GM23338 (cell line): ENCODE measurements around the gene MAPK13. TPM values are rescaled to one million over a fixed set of nuclear protein-coding genes. Genes with fewer than 3 reads are reported as not detected.

ENCODE experiments used
- ATAC-seq: fragments of 200-7000 bp; cut with Tn5 transposase; 3 replicates; pipeline ENCODE4 v1.9.1; 2020
- DNase-seq: peaks from one replicate; pipeline ENCODE4 v3.0.0-alpha.2; 2015; ENCODE audit warnings: low spot score
- H2AFZ ChIP-seq: fragments of 200-600 bp; sonication (generic); 2 replicates; pipeline ENCODE4 v1.8.0; 2016; ENCODE audit warnings: antibody characterized with exemption, mild to moderate bottlenecking, moderate library complexity
- H3F3A ChIP-seq: fragments of 200-600 bp; sonication (generic); replicated peaks from 2 replicates; pipeline ENCODE4 v1.8.0; 2017; ENCODE audit warnings: antibody characterized with exemption, mixed run types, low read depth
- H3K27ac ChIP-seq: fragments of 200-600 bp; sonication (generic); 2 replicates; pipeline ENCODE4 v1.6.1; 2016; ENCODE audit warnings: low read depth
- H3K27me3 ChIP-seq: fragments of 200-600 bp; sonication (generic); 2 replicates; pipeline ENCODE4 v1.8.0; 2016; ENCODE audit warnings: mild to moderate bottlenecking, mixed run types, moderate library complexity; ENCODE audit not compliant: insufficient read depth
- H3K36me3 ChIP-seq: fragments of 200-600 bp; sonication (generic); 2 replicates; pipeline ENCODE4 v1.8.0; 2016; ENCODE audit warnings: mild to moderate bottlenecking; ENCODE audit not compliant: insufficient read depth
- H3K4me1 ChIP-seq: fragments of 200-600 bp; sonication (generic); 2 replicates; pipeline ENCODE4 v1.8.0; 2016; ENCODE audit warnings: mild to moderate bottlenecking, moderate library complexity; ENCODE audit not compliant: insufficient read depth
- H3K4me2 ChIP-seq: fragments of 200-600 bp; sonication (generic); 2 replicates; pipeline ENCODE4 v1.7.1; 2017; ENCODE audit warnings: mixed run types
- H3K4me3 ChIP-seq: fragments of 200-600 bp; sonication (generic); 2 replicates; pipeline ENCODE4 v1.6.1; 2016; ENCODE audit warnings: mixed run types
- H3K79me2 ChIP-seq: fragments of 200-600 bp; sonication (generic); replicated peaks from 2 replicates; pipeline ENCODE4 v1.8.0; 2017; ENCODE audit warnings: mild to moderate bottlenecking; ENCODE audit not compliant: insufficient read depth
- H3K9me2 ChIP-seq: fragments of 200-600 bp; sonication (generic); 2 replicates; pipeline ENCODE4 v1.8.0; 2017; ENCODE audit not compliant: insufficient read depth
- H4K20me1 ChIP-seq: fragments of 200-600 bp; sonication (generic); replicated peaks from 2 replicates; pipeline ENCODE4 v1.8.0; 2017; ENCODE audit warnings: mild to moderate bottlenecking; ENCODE audit not compliant: insufficient read depth
- H3K27ac Mint-ChIP-seq: 2 replicates; pipeline ENCODE4 v1.8.0; 2020; ENCODE audit warnings: inconsistent platforms, mild to moderate bottlenecking, moderate library complexity, mixed read lengths
- H3K27me3 Mint-ChIP-seq: 3 replicates; pipeline ENCODE4 v1.8.0; 2022; ENCODE audit warnings: low read depth, mild to moderate bottlenecking, moderate library complexity, mixed read lengths, inconsistent platforms; ENCODE audit not compliant: insufficient read depth, poor library complexity
- H3K36me3 Mint-ChIP-seq: 3 replicates; pipeline ENCODE4 v1.8.0; 2021; ENCODE audit warnings: low read depth, mild to moderate bottlenecking, inconsistent platforms, moderate library complexity, mixed read lengths
- H3K4me1 Mint-ChIP-seq: 3 replicates; pipeline ENCODE4 v1.8.0; 2020; ENCODE audit warnings: mild to moderate bottlenecking, inconsistent platforms, mixed read lengths
- H3K4me3 Mint-ChIP-seq: 3 replicates; pipeline ENCODE4 v1.8.0; 2021; ENCODE audit warnings: moderate library complexity, mild to moderate bottlenecking, inconsistent platforms, mixed read lengths
- H3K9me3 Mint-ChIP-seq: 3 replicates; pipeline ENCODE4 v1.8.0; 2020; ENCODE audit warnings: moderate library complexity, mild to moderate bottlenecking, inconsistent platforms, mixed read lengths
- CREB1 ChIP-seq: fragments of 250-450 bp; sonication (Bioruptor Pico); IDR thresholded peaks from 2 replicates; pipeline ENCODE4 v1.5.0; 2020; ENCODE audit warnings: low read depth, mild to moderate bottlenecking, moderate library complexity
- ETS1 ChIP-seq: IDR thresholded peaks from 2 replicates; pipeline ENCODE4 v1.6.1; 2016; ENCODE audit warnings: antibody characterized with exemption
- EZH2 ChIP-seq: fragments of 200-600 bp; sonication (generic); IDR thresholded peaks from one replicate; pipeline ENCODE4 v1.8.0; 2017; ENCODE audit warnings: antibody characterized with exemption, mild to moderate bottlenecking, low read depth; ENCODE audit not compliant: unreplicated experiment
- EZH2phosphoT487 ChIP-seq: fragments of 200-600 bp; sonication (generic); IDR thresholded peaks from one replicate; pipeline ENCODE4 v1.8.1; 2018; ENCODE audit warnings: antibody characterized with exemption; ENCODE audit not compliant: unreplicated experiment
- JUNB ChIP-seq: IDR thresholded peaks from one replicate; pipeline ENCODE4 v1.6.1; 2016; ENCODE audit warnings: antibody characterized with exemption; ENCODE audit not compliant: unreplicated experiment
- NANOG ChIP-seq: IDR thresholded peaks from 2 replicates; pipeline ENCODE4 v1.6.1; 2016; ENCODE audit warnings: antibody characterized with exemption, borderline replicate concordance
- POLR2AphosphoS5 ChIP-seq: IDR thresholded peaks from 2 replicates; pipeline ENCODE4 v1.6.1; 2016; ENCODE audit warnings: antibody characterized with exemption, low read depth
- STAT1 ChIP-seq: IDR thresholded peaks from one replicate; pipeline ENCODE4 v1.6.1; 2016; ENCODE audit warnings: antibody characterized with exemption; ENCODE audit not compliant: unreplicated experiment
- ZNF114 ChIP-seq: fragments of 250-450 bp; sonication (Bioruptor Pico); IDR thresholded peaks from 2 replicates; pipeline ENCODE4 v1.5.0; 2020; ENCODE audit warnings: mild to moderate bottlenecking, moderate library complexity
- ZNF331 ChIP-seq: fragments of 250-450 bp; sonication (Bioruptor Pico); IDR thresholded peaks from 2 replicates; pipeline ENCODE4 v1.5.0; 2020; ENCODE audit warnings: low read depth, mild to moderate bottlenecking, moderate library complexity
- polyA plus RNA-seq: library from polyadenylated mRNA; unstranded; fragments of >200 nt; fragmentation: Nextera tagmentation; extraction: Ambion mirVana; gene quantifications from 2 replicates; pipeline ENCODE4 v1.2.1, GENCODE V29; 2016
- total RNA-seq: library from RNA; depleted of rRNA; stranded (reverse); fragments of >200 nt; shearing (Covaris generic); gene quantifications from 2 replicates; pipeline ENCODE4 v1.2.3, GENCODE V29; 2014
- TF ChIP-seq, protein P1 (sequence below), 2 experiments: fragments of 200-600 bp in 1 of 2; sonication (generic) in 1 of 2; conservative IDR thresholded peaks; 2 replicates each; pipeline versions ENCODE4 v1.5.1 to v1.6.1; 2016 to 2017; ENCODE audit warnings: antibody characterized with exemption in 2 of 2, low read depth in 2 of 2, mild to moderate bottlenecking in 2 of 2, moderate library complexity in 1 of 2
- TF ChIP-seq, protein P2 (sequence below): IDR thresholded peaks from one replicate; pipeline ENCODE4 v1.6.1; 2018; ENCODE audit warnings: antibody characterized with exemption; ENCODE audit not compliant: unreplicated experiment
- TF ChIP-seq, protein P3 (sequence below): fragments of 250-450 bp; sonication (Bioruptor Pico); IDR thresholded peaks from 2 replicates; pipeline ENCODE4 v1.5.0; 2020; ENCODE audit warnings: mild to moderate bottlenecking, moderate library complexity

Gene MAPK13
- total and polyA plus RNA-seq, 2 experiments from 2014 or later: 6.3 to 12.3 TPM

- Histone ChIP-seq H4K20me1 (no peaks in the 10 kb centered on the region), H3K36me3 (peaks cover 5% of the 10 kb centered on the region), H3K79me2 (no peaks in the 10 kb centered on the region), H3K4me2 (no peak overlapping the region), H3K27me3 (no peaks in the 10 kb centered on the region), H3K9me2 (no peaks in the 10 kb centered on the region), H3F3A (no peaks in the 10 kb centered on the region), H3K4me3 (no peak overlapping the region), H3K4me1 (no peaks in the 10 kb centered on the region), H2AFZ (no peak overlapping the region), H3K27ac (no peak overlapping the region)
- H3K4me3 Mint-ChIP-seq: no peak overlapping the region
- H3K36me3 Mint-ChIP-seq: peaks cover 74% of the 10 kb centered on the region
- no peak overlapping the region for H3K27ac Mint-ChIP-seq
- no peaks in the 10 kb centered on the region for H3K4me1 Mint-ChIP-seq
- ATAC-seq (peak; percentile 32; the same call in 2 of the 3 replicates), DNase-seq (no peak)
- TF ChIP-seq, protein P1, sequence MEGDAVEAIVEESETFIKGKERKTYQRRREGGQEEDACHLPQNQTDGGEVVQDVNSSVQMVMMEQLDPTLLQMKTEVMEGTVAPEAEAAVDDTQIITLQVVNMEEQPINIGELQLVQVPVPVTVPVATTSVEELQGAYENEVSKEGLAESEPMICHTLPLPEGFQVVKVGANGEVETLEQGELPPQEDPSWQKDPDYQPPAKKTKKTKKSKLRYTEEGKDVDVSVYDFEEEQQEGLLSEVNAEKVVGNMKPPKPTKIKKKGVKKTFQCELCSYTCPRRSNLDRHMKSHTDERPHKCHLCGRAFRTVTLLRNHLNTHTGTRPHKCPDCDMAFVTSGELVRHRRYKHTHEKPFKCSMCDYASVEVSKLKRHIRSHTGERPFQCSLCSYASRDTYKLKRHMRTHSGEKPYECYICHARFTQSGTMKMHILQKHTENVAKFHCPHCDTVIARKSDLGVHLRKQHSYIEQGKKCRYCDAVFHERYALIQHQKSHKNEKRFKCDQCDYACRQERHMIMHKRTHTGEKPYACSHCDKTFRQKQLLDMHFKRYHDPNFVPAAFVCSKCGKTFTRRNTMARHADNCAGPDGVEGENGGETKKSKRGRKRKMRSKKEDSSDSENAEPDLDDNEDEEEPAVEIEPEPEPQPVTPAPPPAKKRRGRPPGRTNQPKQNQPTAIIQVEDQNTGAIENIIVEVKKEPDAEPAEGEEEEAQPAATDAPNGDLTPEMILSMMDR (conservative IDR thresholded peaks at IDR 0.05; ENCODE audit: low read depth in 2 of 2): no peak
- TF ChIP-seq JUNB: no peak
- no peak for TF ChIP-seq ETS1
- TF ChIP-seq ZNF114: no peak
- no peak for TF ChIP-seq STAT1
- TF ChIP-seq EZH2phosphoT487: no peak
- no peak for TF ChIP-seq NANOG
- no peak for TF ChIP-seq POLR2AphosphoS5
- TF ChIP-seq ZNF331 (CRISPR knock-in tag): no peak
- TF ChIP-seq, protein P2, sequence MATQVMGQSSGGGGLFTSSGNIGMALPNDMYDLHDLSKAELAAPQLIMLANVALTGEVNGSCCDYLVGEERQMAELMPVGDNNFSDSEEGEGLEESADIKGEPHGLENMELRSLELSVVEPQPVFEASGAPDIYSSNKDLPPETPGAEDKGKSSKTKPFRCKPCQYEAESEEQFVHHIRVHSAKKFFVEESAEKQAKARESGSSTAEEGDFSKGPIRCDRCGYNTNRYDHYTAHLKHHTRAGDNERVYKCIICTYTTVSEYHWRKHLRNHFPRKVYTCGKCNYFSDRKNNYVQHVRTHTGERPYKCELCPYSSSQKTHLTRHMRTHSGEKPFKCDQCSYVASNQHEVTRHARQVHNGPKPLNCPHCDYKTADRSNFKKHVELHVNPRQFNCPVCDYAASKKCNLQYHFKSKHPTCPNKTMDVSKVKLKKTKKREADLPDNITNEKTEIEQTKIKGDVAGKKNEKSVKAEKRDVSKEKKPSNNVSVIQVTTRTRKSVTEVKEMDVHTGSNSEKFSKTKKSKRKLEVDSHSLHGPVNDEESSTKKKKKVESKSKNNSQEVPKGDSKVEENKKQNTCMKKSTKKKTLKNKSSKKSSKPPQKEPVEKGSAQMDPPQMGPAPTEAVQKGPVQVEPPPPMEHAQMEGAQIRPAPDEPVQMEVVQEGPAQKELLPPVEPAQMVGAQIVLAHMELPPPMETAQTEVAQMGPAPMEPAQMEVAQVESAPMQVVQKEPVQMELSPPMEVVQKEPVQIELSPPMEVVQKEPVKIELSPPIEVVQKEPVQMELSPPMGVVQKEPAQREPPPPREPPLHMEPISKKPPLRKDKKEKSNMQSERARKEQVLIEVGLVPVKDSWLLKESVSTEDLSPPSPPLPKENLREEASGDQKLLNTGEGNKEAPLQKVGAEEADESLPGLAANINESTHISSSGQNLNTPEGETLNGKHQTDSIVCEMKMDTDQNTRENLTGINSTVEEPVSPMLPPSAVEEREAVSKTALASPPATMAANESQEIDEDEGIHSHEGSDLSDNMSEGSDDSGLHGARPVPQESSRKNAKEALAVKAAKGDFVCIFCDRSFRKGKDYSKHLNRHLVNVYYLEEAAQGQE: no peak
- TF ChIP-seq, protein P3, sequence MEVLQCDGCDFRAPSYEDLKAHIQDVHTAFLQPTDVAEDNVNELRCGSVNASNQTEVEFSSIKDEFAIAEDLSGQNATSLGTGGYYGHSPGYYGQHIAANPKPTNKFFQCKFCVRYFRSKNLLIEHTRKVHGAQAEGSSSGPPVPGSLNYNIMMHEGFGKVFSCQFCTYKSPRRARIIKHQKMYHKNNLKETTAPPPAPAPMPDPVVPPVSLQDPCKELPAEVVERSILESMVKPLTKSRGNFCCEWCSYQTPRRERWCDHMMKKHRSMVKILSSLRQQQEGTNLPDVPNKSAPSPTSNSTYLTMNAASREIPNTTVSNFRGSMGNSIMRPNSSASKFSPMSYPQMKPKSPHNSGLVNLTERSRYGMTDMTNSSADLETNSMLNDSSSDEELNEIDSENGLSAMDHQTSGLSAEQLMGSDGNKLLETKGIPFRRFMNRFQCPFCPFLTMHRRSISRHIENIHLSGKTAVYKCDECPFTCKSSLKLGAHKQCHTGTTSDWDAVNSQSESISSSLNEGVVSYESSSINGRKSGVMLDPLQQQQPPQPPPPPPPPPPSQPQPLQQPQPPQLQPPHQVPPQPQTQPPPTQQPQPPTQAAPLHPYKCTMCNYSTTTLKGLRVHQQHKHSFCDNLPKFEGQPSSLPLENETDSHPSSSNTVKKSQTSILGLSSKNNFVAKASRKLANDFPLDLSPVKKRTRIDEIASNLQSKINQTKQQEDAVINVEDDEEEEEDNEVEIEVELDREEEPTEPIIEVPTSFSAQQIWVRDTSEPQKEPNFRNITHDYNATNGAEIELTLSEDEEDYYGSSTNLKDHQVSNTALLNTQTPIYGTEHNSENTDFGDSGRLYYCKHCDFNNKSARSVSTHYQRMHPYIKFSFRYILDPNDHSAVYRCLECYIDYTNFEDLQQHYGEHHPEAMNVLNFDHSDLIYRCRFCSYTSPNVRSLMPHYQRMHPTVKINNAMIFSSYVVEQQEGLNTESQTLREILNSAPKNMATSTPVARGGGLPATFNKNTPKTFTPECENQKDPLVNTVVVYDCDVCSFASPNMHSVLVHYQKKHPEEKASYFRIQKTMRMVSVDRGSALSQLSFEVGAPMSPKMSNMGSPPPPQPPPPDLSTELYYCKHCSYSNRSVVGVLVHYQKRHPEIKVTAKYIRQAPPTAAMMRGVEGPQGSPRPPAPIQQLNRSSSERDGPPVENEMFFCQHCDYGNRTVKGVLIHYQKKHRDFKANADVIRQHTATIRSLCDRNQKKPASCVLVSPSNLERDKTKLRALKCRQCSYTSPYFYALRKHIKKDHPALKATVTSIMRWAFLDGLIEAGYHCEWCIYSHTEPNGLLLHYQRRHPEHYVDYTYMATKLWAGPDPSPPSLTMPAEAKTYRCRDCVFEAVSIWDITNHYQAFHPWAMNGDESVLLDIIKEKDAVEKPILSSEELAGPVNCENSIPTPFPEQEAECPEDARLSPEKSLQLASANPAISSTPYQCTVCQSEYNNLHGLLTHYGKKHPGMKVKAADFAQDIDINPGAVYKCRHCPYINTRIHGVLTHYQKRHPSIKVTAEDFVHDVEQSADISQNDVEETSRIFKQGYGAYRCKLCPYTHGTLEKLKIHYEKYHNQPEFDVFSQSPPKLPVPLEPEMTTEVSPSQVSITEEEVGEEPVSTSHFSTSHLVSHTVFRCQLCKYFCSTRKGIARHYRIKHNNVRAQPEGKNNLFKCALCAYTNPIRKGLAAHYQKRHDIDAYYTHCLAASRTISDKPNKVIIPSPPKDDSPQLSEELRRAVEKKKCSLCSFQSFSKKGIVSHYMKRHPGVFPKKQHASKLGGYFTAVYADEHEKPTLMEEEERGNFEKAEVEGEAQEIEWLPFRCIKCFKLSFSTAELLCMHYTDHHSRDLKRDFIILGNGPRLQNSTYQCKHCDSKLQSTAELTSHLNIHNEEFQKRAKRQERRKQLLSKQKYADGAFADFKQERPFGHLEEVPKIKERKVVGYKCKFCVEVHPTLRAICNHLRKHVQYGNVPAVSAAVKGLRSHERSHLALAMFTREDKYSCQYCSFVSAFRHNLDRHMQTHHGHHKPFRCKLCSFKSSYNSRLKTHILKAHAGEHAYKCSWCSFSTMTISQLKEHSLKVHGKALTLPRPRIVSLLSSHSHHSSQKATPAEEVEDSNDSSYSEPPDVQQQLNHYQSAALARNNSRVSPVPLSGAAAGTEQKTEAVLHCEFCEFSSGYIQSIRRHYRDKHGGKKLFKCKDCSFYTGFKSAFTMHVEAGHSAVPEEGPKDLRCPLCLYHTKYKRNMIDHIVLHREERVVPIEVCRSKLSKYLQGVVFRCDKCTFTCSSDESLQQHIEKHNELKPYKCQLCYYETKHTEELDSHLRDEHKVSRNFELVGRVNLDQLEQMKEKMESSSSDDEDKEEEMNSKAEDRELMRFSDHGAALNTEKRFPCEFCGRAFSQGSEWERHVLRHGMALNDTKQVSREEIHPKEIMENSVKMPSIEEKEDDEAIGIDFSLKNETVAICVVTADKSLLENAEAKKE: no peak
- TF ChIP-seq EZH2: no peak
- TF ChIP-seq CREB1: no peak
- H3K9me3 Mint-ChIP-seq: peaks cover 21% of the 10 kb centered on the region; the same call in 2 of the 3 replicates
- peaks cover 5% of the 10 kb centered on the region for H3K27me3 Mint-ChIP-seq
Measured at GRCh38 chr6:36083446-36083845, 46.9 kb upstream of the MAPK13 start.
